Activated CD8-positive, alpha-beta T cell treated with anti-CD3 and anti-CD28 coated beads for 36 hours (primary cell): Measurements from ENCODE around the gene KCTD20. TPM values are rescaled to one million over a fixed set of nuclear protein-coding genes. Genes with fewer than 3 reads are reported as not detected.

Source experiments
- ATAC-seq: fragments of 200-7000 bp; cut with Tn5 transposase; one replicate; pipeline ENCODE4 v1.10.0; 2021; ENCODE audit warnings: mild to moderate bottlenecking, moderate library complexity
- CTCF ChIA-PET: fragments of 350-600 bp; sonication (Branson Sonifier 250); formaldehyde crosslinking; loops from one replicate; lab custom pipeline; 2021; ENCODE audit warnings: antibody characterized with exemption; lab: Charles Lee
- POLR2A ChIA-PET: fragments of 350-600 bp; sonication (Branson Sonifier 250); formaldehyde crosslinking; loops from one replicate; lab custom pipeline; 2021; ENCODE audit warnings: antibody characterized with exemption; lab: Charles Lee
- DNase-seq: peaks from one replicate; pipeline ENCODE4 v3.0.0-alpha.2; 2020
- H3K27ac Mint-ChIP-seq: one replicate; pipeline ENCODE4 v1.8.0; 2021; ENCODE audit warnings: mild to moderate bottlenecking, mixed read lengths
- H3K27me3 Mint-ChIP-seq: one replicate; pipeline ENCODE4 v1.8.0; 2021; ENCODE audit warnings: mixed read lengths
- H3K36me3 Mint-ChIP-seq: one replicate; pipeline ENCODE4 v1.8.0; 2021; ENCODE audit warnings: low read depth, mixed read lengths
- H3K4me1 Mint-ChIP-seq: one replicate; pipeline ENCODE4 v1.8.0; 2021; ENCODE audit warnings: low read depth, mixed read lengths
- H3K4me3 Mint-ChIP-seq: one replicate; pipeline ENCODE4 v1.8.0; 2021; ENCODE audit warnings: mild to moderate bottlenecking, moderate library complexity, mixed read lengths
- H3K9me3 Mint-ChIP-seq: one replicate; pipeline ENCODE4 v1.8.0; 2021; ENCODE audit warnings: mixed read lengths
- intact Hi-C: fragments of 100-400 bp; cut with micrococcal nuclease; formaldehyde crosslinking; loops from one replicate; pipeline ENCODE4 v1.10.0; 2022
- total RNA-seq, 2 experiments: library from RNA; stranded (reverse); gene quantifications; one replicate each; pipeline ENCODE4 v1.2.3, GENCODE V29; 2021
- TF ChIP-seq, protein P1 (sequence below): fragments of 200-600 bp; IDR thresholded peaks from one replicate; pipeline ENCODE4 v1.8.0; 2022; ENCODE audit warnings: antibody characterized with exemption, mild to moderate bottlenecking

The KCTD20 gene
- total RNA-seq, 2 experiments from 2014 or later: 42.7 to 45.1 TPM

DNA sequence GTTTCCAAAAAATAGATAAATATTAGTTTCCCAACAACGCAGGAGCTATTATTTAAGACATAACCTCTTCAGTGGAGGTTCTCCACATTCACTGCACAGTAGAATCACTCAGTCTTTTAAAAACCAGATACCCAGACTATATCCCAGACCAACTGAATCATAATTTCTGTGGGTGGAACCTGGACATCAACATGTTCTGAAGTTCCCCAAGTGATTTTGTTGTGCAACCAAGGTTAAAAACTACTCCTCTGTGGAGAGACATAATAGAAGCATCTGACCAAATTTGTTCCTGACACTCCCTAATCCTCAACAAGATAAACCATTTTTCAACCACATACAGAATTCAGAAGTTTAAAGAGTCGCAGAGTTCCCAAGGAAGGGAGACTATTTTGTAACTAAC lies 62.2 kb downstream of the KCTD20 start:
- Mint-ChIP-seq H3K36me3 (peaks cover 28% of the 10 kb centered on the region), H3K4me3 (no peak overlapping the region), H3K27ac (no peak overlapping the region), H3K4me1 (peaks cover 25% of the 10 kb centered on the region), H3K9me3 (no peaks in the 10 kb centered on the region), H3K27me3 (no peaks in the 10 kb centered on the region)
- DNase-seq (no peak), ATAC-seq (no peak)
- ChIA-PET CTCF (no interaction called here), POLR2A (interaction anchor here (1.3 kb wide), 1 partner anchor 24 kb away, joined by 3 read pairs; no protein-coding TSS in a partner anchor)
- TF ChIP-seq, protein P1, sequence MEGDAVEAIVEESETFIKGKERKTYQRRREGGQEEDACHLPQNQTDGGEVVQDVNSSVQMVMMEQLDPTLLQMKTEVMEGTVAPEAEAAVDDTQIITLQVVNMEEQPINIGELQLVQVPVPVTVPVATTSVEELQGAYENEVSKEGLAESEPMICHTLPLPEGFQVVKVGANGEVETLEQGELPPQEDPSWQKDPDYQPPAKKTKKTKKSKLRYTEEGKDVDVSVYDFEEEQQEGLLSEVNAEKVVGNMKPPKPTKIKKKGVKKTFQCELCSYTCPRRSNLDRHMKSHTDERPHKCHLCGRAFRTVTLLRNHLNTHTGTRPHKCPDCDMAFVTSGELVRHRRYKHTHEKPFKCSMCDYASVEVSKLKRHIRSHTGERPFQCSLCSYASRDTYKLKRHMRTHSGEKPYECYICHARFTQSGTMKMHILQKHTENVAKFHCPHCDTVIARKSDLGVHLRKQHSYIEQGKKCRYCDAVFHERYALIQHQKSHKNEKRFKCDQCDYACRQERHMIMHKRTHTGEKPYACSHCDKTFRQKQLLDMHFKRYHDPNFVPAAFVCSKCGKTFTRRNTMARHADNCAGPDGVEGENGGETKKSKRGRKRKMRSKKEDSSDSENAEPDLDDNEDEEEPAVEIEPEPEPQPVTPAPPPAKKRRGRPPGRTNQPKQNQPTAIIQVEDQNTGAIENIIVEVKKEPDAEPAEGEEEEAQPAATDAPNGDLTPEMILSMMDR: no peak
- intact Hi-C loops: no loop called here

DNA sequence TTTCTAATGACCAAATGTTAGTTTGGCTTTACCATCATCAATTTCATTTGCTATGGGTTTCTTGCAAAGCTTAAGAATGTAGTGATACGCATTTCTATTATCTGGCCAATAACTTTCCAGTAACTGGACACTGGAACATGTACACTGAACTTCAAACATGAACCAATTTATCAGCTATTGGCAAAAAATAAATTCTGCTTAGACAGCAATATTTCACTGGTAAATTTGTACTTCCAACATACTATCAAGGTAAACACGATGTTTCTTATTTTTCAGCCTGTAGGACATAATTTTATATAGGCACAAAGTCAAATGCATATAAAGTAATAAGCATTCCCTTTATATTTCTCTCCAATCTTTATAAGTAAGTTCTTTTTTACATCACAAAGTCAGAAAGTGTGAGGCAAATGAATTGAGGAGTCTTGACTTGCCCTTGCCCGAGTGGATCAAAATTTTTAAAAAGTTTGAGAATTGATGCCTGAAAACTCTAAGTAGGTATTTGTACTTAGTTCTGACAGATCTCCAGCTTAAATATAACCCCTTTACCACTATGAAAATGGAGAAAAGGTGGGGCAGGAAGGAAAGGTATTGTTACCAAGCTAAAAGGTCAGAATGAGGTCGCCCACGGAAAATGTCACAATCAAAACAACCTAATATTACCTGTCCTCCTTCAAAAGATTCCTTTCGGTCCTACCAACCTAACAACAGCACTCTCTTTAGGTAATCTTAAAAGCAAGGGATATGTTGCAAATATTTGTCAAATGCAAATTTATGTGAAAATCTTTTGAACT lies 63.1 kb downstream of the KCTD20 start:
- CTCF ChIA-PET: interaction anchor here (1.1 kb wide), 1 partner anchor 11 kb away, joined by 3 read pairs; no protein-coding TSS in a partner anchor
- intact Hi-C loops: no loop called here
- H3K9me3 Mint-ChIP-seq: no peaks in the 10 kb centered on the region
- peaks cover 25% of the 10 kb centered on the region for H3K4me1 Mint-ChIP-seq
- no peak overlapping the region for H3K4me3 Mint-ChIP-seq
- TF ChIP-seq, protein P1: no peak
- DNase-seq (peak; percentile 21), ATAC-seq (no peak)
- H3K27me3 Mint-ChIP-seq: no peaks in the 10 kb centered on the region
- POLR2A ChIA-PET: no interaction called here
- peaks cover 34% of the 10 kb centered on the region for H3K36me3 Mint-ChIP-seq
- peak overlapping the region; percentile 78 for H3K27ac Mint-ChIP-seq

DNA sequence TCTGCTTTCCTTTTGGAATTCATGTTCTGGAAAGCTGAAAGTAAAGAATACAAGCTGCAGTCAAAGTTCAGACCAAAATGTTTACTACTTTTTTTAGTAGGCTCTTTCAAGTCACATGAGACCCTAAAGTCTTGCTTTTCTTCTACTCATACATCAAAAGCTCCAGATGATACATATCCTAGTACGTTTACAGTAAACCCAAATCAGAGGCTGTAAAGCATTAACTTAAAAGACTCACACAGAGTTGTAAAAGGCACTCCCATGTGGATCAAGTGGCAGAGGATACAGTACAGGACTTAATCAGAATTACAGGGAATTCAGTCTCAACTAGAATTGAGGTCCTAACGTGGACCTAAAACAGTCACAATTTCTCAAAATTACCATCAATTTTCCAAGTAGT lies 63.8 kb downstream of the KCTD20 start:
- Mint-ChIP-seq H3K36me3 (peaks cover 36% of the 10 kb centered on the region), H3K27ac (peak overlapping the region; percentile 78), H3K27me3 (no peaks in the 10 kb centered on the region), H3K4me3 (no peak overlapping the region), H3K4me1 (peaks cover 25% of the 10 kb centered on the region), H3K9me3 (no peaks in the 10 kb centered on the region)
- ChIA-PET POLR2A (no interaction called here), CTCF (interaction anchor here (1.1 kb wide), 1 partner anchor 12 kb away, joined by 3 read pairs; no protein-coding TSS in a partner anchor)
- TF ChIP-seq, protein P1: no peak
- ATAC-seq (no peak), DNase-seq (no peak)
- intact Hi-C loops: no loop called here

DNA sequence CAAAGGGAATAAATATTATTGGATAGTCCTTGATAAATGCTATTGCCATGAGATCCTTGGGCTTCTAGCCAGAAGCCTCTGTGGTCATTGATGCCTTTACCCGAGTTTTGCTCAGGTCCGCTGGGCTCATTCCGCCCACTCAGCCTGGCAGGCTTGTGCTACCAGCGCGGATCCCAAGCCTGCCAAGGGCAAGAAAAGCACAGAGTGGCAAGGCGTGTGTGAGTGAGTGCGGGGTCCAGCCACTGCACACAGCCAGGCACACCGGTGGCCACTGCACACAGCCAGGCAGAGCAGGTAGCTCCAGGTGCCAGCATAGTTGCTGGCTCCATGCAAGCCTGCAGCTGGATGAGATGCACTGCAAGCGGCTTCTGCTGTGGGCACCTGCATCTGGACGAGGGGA lies 65.7 kb downstream of the KCTD20 start:
- H3K27ac Mint-ChIP-seq: no peak overlapping the region
- no peak overlapping the region for H3K4me3 Mint-ChIP-seq
- H3K4me1 Mint-ChIP-seq: peaks cover 28% of the 10 kb centered on the region
- TF ChIP-seq, protein P1: no peak
- intact Hi-C loops: no loop called here
- ATAC-seq: no peak
- CTCF ChIA-PET: interaction anchor here (1.3 to 1.4 kb wide), 2 partner anchors 10 to 15 kb away, joined by 3 to 4 read pairs; no protein-coding TSS in a partner anchor
- peaks cover 42% of the 10 kb centered on the region for H3K36me3 Mint-ChIP-seq
- no peaks in the 10 kb centered on the region for H3K9me3 Mint-ChIP-seq
- POLR2A ChIA-PET: interaction anchor here (0.9 kb wide), 1 partner anchor 11 kb away, joined by 3 read pairs; no protein-coding TSS in a partner anchor
- no peaks in the 10 kb centered on the region for H3K27me3 Mint-ChIP-seq
- no peak for DNase-seq

DNA sequence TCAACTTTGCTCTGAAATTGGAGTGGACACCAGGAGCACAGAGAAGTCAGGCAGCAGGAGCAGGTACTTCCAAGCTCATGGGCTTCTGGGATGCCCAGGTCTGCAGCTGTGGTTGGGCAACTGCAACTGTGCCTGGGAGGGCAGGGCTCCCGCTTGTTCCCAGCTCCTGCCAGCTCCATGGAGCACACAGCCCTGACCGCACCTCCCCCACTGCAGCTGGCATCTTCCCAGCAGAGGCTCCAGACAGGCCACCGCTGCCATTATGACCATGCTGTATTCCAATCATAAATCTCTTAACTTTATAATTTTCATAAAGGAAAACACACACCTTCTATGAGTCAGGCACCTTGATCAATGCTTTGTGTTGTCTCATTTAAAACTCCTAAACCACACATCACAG lies 67.6 kb downstream of the KCTD20 start:
- TF ChIP-seq, protein P1: no peak
- ChIA-PET POLR2A (interaction anchor here (1.1 to 1.2 kb wide), 2 partner anchors 9 to 26 kb away, joined by 3 read pairs; no protein-coding TSS in a partner anchor), CTCF (interaction anchor here (1.0 kb wide), 1 partner anchor 11 kb away, joined by 3 read pairs; no protein-coding TSS in a partner anchor)
- H3K9me3 Mint-ChIP-seq: no peaks in the 10 kb centered on the region
- no peak overlapping the region for H3K27ac Mint-ChIP-seq
- peaks cover 48% of the 10 kb centered on the region for H3K36me3 Mint-ChIP-seq
- intact Hi-C loops: no loop called here
- DNase-seq: no peak
- H3K27me3 Mint-ChIP-seq: no peaks in the 10 kb centered on the region
- no peak overlapping the region for H3K4me3 Mint-ChIP-seq
- peaks cover 29% of the 10 kb centered on the region for H3K4me1 Mint-ChIP-seq
- no peak for ATAC-seq
